ENCODE results near the gene CARS1.

Gene CARS1

GRCh38 chr11:2954263-2954662 lies 103.0 kb downstream of the CARS1 start:
- no peak overlapping the region for H3K4me3 ChIP-seq (ENCODE audit: low read depth, low read length)
- no peak for DNase-seq (ENCODE audit: low read depth)
- no peak for TF ChIP-seq CTCF (IDR thresholded peaks at IDR 0.05; ENCODE audit: low read depth, low read length, missing control alignments)

GRCh38 chr11:2952290-2952689 lies 104.9 kb downstream of the CARS1 start:
- DNase-seq (ENCODE audit: low read depth), result no peak
- no peak overlapping the region for H3K4me3 ChIP-seq (ENCODE audit: low read depth, low read length)
- no peak for TF ChIP-seq CTCF (IDR thresholded peaks at IDR 0.05; ENCODE audit: low read depth, low read length, missing control alignments)

- DNase-seq (ENCODE audit: low read depth), result no peak
- TF ChIP-seq CTCF (IDR thresholded peaks at IDR 0.05; ENCODE audit: low read depth, low read length, missing control alignments), result no peak
- no peak overlapping the region for H3K4me3 ChIP-seq (ENCODE audit: low read depth, low read length)
Measured at GRCh38 chr11:2951231-2952110, 105.8 kb downstream of the CARS1 start.

Data from GM12864 (cell line).